SH-SY5Y (cell line): ENCODE measurements around the gene ZSCAN32.

Experiments used
- GATA2 ChIP-seq: IDR thresholded peaks from 2 replicates; pipeline ENCODE4 v1.6.1; 2011; ENCODE audit warnings: mild to moderate bottlenecking, low read depth, low read length
- GATA3 ChIP-seq: IDR thresholded peaks from 2 replicates; pipeline ENCODE4 v1.6.1; 2011; ENCODE audit warnings: low read depth, mild to moderate bottlenecking, low read length, moderate library complexity

- TF ChIP-seq GATA2: no peak
- TF ChIP-seq GATA3: no peak
Measured at GRCh38 chr16:3348547-3349167, 52.1 kb downstream of the ZSCAN32 start.
